OCI-LY3 (cell line): ENCODE data around the gene ALKAL2.

Experiments used
- EZH2phosphoT487 ChIP-seq: fragments of 200-600 bp; shearing (Covaris generic); IDR thresholded peaks from 2 replicates; pipeline ENCODE4 v1.6.1; 2018; ENCODE audit warnings: antibody characterized with exemption, mixed run types, low read depth
- TF ChIP-seq, protein P1 (sequence below): fragments of 200-600, 300-600 bp; sonication (generic); IDR thresholded peaks from 2 replicates; pipeline ENCODE4 v1.5.1; 2014; ENCODE audit warnings: antibody characterized with exemption, low read length, low read depth

DNA sequence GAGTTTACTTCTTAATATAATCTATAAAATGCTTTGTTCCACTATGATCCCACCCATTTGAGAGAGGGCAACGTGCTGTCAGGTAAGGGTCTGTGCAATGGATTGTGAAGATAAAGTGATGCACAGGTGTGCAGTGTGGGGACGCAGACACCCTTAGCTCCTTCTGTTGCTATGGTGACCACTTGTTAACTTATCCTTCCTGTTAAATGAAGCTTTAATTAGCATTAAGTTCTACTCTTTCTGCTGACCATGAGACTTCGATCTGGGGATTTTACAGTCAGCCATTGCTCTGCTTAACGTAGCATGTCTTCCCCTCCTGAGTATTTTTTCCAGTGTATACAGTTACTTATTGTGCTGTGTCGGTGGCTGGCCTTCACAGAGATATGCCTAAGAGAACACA is 23.1 kb upstream of the ALKAL2 start:
- TF ChIP-seq, protein P1, sequence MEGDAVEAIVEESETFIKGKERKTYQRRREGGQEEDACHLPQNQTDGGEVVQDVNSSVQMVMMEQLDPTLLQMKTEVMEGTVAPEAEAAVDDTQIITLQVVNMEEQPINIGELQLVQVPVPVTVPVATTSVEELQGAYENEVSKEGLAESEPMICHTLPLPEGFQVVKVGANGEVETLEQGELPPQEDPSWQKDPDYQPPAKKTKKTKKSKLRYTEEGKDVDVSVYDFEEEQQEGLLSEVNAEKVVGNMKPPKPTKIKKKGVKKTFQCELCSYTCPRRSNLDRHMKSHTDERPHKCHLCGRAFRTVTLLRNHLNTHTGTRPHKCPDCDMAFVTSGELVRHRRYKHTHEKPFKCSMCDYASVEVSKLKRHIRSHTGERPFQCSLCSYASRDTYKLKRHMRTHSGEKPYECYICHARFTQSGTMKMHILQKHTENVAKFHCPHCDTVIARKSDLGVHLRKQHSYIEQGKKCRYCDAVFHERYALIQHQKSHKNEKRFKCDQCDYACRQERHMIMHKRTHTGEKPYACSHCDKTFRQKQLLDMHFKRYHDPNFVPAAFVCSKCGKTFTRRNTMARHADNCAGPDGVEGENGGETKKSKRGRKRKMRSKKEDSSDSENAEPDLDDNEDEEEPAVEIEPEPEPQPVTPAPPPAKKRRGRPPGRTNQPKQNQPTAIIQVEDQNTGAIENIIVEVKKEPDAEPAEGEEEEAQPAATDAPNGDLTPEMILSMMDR = no peak
- no peak for TF ChIP-seq EZH2phosphoT487
